ENCODE data around the gene KRTAP12-3. TPM values are rescaled to one million over a fixed set of nuclear protein-coding genes. Genes with fewer than 3 reads are reported as not detected.

KRTAP12-3 gene
- total RNA-seq, 3 donors from 2014 or later (not counting 1 experiment from before 2014, with no cell fraction given): 1.0 to 1.1 TPM; not detected in 1

GRCh38 chr21:44615911-44616590 lies 41.7 kb upstream of the KRTAP12-3 start:
- H3K27ac Mint-ChIP-seq: peak overlapping the region in 1 of 2 donors; percentile 95
- no peak for ATAC-seq
- peaks cover 0 to 2% of the 10 kb centered on the region in 2 donors for H3K27me3 Mint-ChIP-seq (ENCODE audit: low read depth in 2 of 2)

GRCh38 chr21:44616591-44616926 lies 41.2 kb upstream of the KRTAP12-3 start:
- H3K4me3 Mint-ChIP-seq: no peak overlapping the region
- no peak for TF ChIP-seq CTCF (IDR thresholded peaks at IDR 0.05)
- intact Hi-C loops (cut with micrococcal nuclease): no loop called here
- Histone ChIP-seq H3K4me1 (ENCODE audit: control insufficient read depth, insufficient read depth, low read length) (peaks cover 31% of the 10 kb centered on the region), H3K27me3 (ENCODE audit: control insufficient read depth, insufficient read depth, low read length) (no peaks in the 10 kb centered on the region), H3K36me3 (ENCODE audit: control insufficient read depth, insufficient read depth, low read length) (no peaks in the 10 kb centered on the region), H3K4me3 (ENCODE audit: low read length) (no peak overlapping the region), H3K9me3 (ENCODE audit: control insufficient read depth, insufficient read depth, low read length) (peaks cover 9% of the 10 kb centered on the region), H3K27ac (ENCODE audit: low read length) (no peak overlapping the region)
- peaks cover 22% of the 10 kb centered on the region for H3K36me3 Mint-ChIP-seq
- DNase-seq (no peak), ATAC-seq (no peak)
- peaks cover 5 to 18% of the 10 kb centered on the region in 2 donors for H3K9me3 Mint-ChIP-seq
- 90% methylated on average over 16 of the region's 16 CpGs for WGBS (ENCODE audit: insufficient coverage)
- peaks cover 0 to 2% of the 10 kb centered on the region in 2 donors for H3K27me3 Mint-ChIP-seq (ENCODE audit: low read depth in 2 of 2)
- H3K4me1 Mint-ChIP-seq: peaks cover 29 to 47% of the 10 kb centered on the region in 2 donors
- peak overlapping the region in 1 of 2 donors; percentile 95 for H3K27ac Mint-ChIP-seq

More at GRCh38 chr21:44615911-44616590, 41.7 kb upstream of the KRTAP12-3 start:
- Histone ChIP-seq H3K4me3 (ENCODE audit: low read length) (no peak overlapping the region), H3K9me3 (ENCODE audit: control insufficient read depth, insufficient read depth, low read length) (peaks cover 14% of the 10 kb centered on the region), H3K27ac (ENCODE audit: low read length) (no peak overlapping the region), H3K4me1 (ENCODE audit: control insufficient read depth, insufficient read depth, low read length) (peaks cover 31% of the 10 kb centered on the region), H3K27me3 (ENCODE audit: control insufficient read depth, insufficient read depth, low read length) (no peaks in the 10 kb centered on the region), H3K36me3 (ENCODE audit: control insufficient read depth, insufficient read depth, low read length) (no peaks in the 10 kb centered on the region)
- DNase-seq: no peak
- peaks cover 29 to 47% of the 10 kb centered on the region in 2 donors for H3K4me1 Mint-ChIP-seq
- peaks cover 22% of the 10 kb centered on the region for H3K36me3 Mint-ChIP-seq
- intact Hi-C loops (cut with micrococcal nuclease): no loop called here
- 89% methylated on average over 17 of the region's 17 CpGs for WGBS (ENCODE audit: insufficient coverage)
- peaks cover 5 to 21% of the 10 kb centered on the region in 2 donors for H3K9me3 Mint-ChIP-seq
- no peak overlapping the region for H3K4me3 Mint-ChIP-seq
- TF ChIP-seq CTCF (IDR thresholded peaks at IDR 0.05): no peak

GRCh38 chr21:44617071-44617501 lies 40.6 kb upstream of the KRTAP12-3 start:
- no peak for DNase-seq
- Histone ChIP-seq H3K27ac (ENCODE audit: low read length) (no peak overlapping the region), H3K4me1 (ENCODE audit: control insufficient read depth, insufficient read depth, low read length) (peaks cover 27% of the 10 kb centered on the region), H3K27me3 (ENCODE audit: control insufficient read depth, insufficient read depth, low read length) (no peaks in the 10 kb centered on the region), H3K9me3 (ENCODE audit: control insufficient read depth, insufficient read depth, low read length) (peaks cover 4% of the 10 kb centered on the region), H3K4me3 (ENCODE audit: low read length) (no peak overlapping the region), H3K36me3 (ENCODE audit: control insufficient read depth, insufficient read depth, low read length) (no peaks in the 10 kb centered on the region)
- peaks cover 5 to 18% of the 10 kb centered on the region in 2 donors for H3K9me3 Mint-ChIP-seq
- peaks cover 29 to 47% of the 10 kb centered on the region in 2 donors for H3K4me1 Mint-ChIP-seq
- peaks cover 0 to 2% of the 10 kb centered on the region in 2 donors for H3K27me3 Mint-ChIP-seq (ENCODE audit: low read depth in 2 of 2)
- H3K27ac Mint-ChIP-seq: peak overlapping the region in 1 of 2 donors; percentile 95
- intact Hi-C loops (cut with micrococcal nuclease): no loop called here
- 85% methylated on average over 8 of the region's 8 CpGs for WGBS (ENCODE audit: insufficient coverage)
- TF ChIP-seq CTCF (IDR thresholded peaks at IDR 0.05): no peak
- ATAC-seq: no peak
- peaks cover 22% of the 10 kb centered on the region for H3K36me3 Mint-ChIP-seq
- no peak overlapping the region for H3K4me3 Mint-ChIP-seq
